Colonic mucosa (tissue), 4 donors: Measurements from ENCODE around the gene ADAMTSL3. TPM values are rescaled to one million over a fixed set of nuclear protein-coding genes. Genes with fewer than 3 reads are reported as not detected.

Experiments
- DNase-seq: peaks from one replicate; pipeline ENCODE4 v3.0.0-alpha.2; 2020
- H3K27ac ChIP-seq: fragments of 200-600 bp; one replicate; pipeline ENCODE4 v1.8.0; 2021
- H3K27me3 ChIP-seq: fragments of 200-600 bp; one replicate; pipeline ENCODE4 v1.8.0; 2021
- H3K36me3 ChIP-seq: fragments of 200-600 bp; one replicate; pipeline ENCODE4 v1.8.0; 2021
- H3K4me1 ChIP-seq: fragments of 200-600 bp; one replicate; pipeline ENCODE4 v1.8.0; 2021; ENCODE audit warnings: mild to moderate bottlenecking
- H3K4me3 ChIP-seq: fragments of 200-600 bp; one replicate; pipeline ENCODE4 v1.8.0; 2021
- H3K9ac ChIP-seq, 2 donors: one replicate each; pipeline ENCODE4 v1.7.0; 2013; ENCODE audit warnings: control low read depth in 2 of 2, low read depth in 2 of 2, low read length in 2 of 2
- H3K9me3 ChIP-seq: fragments of 200-600 bp; one replicate; pipeline ENCODE4 v1.8.0; 2021
- intact Hi-C: fragments of 100-400 bp; cut with DNase I; formaldehyde crosslinking; loops from one replicate; pipeline ENCODE4 v1.14.1; 2022
- total RNA-seq, 2 donors: library from RNA; stranded (reverse); fragmentation: NEBNext Ultra II Directional in 1 of 2; extraction: Animal tissue kit (Norgen Biotek cat#: 25700) in 1 of 2; gene quantifications; one replicate each; pipeline ENCODE4 v1.2.1, GENCODE V29; 2021
- TF ChIP-seq, protein P1 (sequence below): fragments of 200-600 bp; IDR thresholded peaks from one replicate; pipeline ENCODE4 v1.8.0; 2022; ENCODE audit warnings: antibody characterized with exemption, mild to moderate bottlenecking
- donor health status: healthy.
- donor health status: DM: no; HTN: no; CAD: no.
- donor health status: DM: no; HTN: no; CAD: no.

The ADAMTSL3 gene
- total RNA-seq, 2 donors from 2014 or later, result 0.72 to 4.8 TPM

DNA sequence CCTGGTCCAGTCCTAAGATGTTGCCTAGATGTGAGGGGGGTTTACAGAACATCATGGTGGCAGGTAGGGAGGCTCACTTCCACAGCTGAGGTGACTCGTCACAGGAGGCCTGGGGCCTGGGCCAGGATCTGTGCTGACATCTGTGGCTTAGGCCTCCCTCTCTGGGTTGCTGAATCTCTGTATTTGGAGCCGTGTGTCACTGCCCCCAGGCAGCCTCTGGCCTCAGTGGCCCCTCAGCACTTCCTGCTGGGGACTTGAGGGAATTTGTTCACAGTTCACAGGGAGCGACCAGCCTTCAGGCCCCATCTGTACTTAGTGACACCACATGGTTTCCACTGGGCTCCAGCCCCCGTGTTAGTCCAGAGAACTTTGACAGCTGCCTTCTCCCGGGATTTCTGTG, 41.7 kb upstream of the ADAMTSL3 start:
- TF ChIP-seq, protein P1, sequence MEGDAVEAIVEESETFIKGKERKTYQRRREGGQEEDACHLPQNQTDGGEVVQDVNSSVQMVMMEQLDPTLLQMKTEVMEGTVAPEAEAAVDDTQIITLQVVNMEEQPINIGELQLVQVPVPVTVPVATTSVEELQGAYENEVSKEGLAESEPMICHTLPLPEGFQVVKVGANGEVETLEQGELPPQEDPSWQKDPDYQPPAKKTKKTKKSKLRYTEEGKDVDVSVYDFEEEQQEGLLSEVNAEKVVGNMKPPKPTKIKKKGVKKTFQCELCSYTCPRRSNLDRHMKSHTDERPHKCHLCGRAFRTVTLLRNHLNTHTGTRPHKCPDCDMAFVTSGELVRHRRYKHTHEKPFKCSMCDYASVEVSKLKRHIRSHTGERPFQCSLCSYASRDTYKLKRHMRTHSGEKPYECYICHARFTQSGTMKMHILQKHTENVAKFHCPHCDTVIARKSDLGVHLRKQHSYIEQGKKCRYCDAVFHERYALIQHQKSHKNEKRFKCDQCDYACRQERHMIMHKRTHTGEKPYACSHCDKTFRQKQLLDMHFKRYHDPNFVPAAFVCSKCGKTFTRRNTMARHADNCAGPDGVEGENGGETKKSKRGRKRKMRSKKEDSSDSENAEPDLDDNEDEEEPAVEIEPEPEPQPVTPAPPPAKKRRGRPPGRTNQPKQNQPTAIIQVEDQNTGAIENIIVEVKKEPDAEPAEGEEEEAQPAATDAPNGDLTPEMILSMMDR, result no peak
- intact Hi-C loops, result no loop called here
- H3K4me3 ChIP-seq, result no peak overlapping the region

GRCh38 chr15:83612898-83613635, 40.9 kb upstream of the ADAMTSL3 start:
- Histone ChIP-seq H3K36me3 (no peaks in the 10 kb centered on the region), H3K4me3 (no peak overlapping the region), H3K4me1 (no peaks in the 10 kb centered on the region), H3K9me3 (no peaks in the 10 kb centered on the region), H3K9ac (no peak overlapping the region), H3K27ac (no peak overlapping the region), H3K27me3 (no peaks in the 10 kb centered on the region)
- TF ChIP-seq, protein P1, result no peak
- intact Hi-C loops, result no loop called here
- DNase-seq, result no peak

More for the DNA sequence above, 41.7 kb upstream of the ADAMTSL3 start:
- no peaks in the 10 kb centered on the region for H3K27me3 ChIP-seq
- no peak overlapping the region for H3K9ac ChIP-seq
- H3K4me1 ChIP-seq, result no peaks in the 10 kb centered on the region
- no peak for DNase-seq
- H3K9me3 ChIP-seq, result no peaks in the 10 kb centered on the region
- no peak overlapping the region for H3K27ac ChIP-seq
- no peaks in the 10 kb centered on the region for H3K36me3 ChIP-seq

GRCh38 chr15:83613714-83614113, 40.2 kb upstream of the ADAMTSL3 start:
- no peak overlapping the region for H3K4me3 ChIP-seq
- H3K27me3 ChIP-seq, result no peaks in the 10 kb centered on the region
- H3K4me1 ChIP-seq, result no peaks in the 10 kb centered on the region
- H3K27ac ChIP-seq, result no peak overlapping the region
- H3K36me3 ChIP-seq, result no peaks in the 10 kb centered on the region
- no peaks in the 10 kb centered on the region for H3K9me3 ChIP-seq
- DNase-seq, result no peak
- no peak overlapping the region for H3K9ac ChIP-seq
- intact Hi-C loops, result no loop called here
- TF ChIP-seq, protein P1, result no peak

GRCh38 chr15:83616840-83617239, 37.1 kb upstream of the ADAMTSL3 start:
- no peak overlapping the region for H3K9ac ChIP-seq
- TF ChIP-seq, protein P1, result no peak
- H3K9me3 ChIP-seq, result no peaks in the 10 kb centered on the region
- no peak overlapping the region for H3K4me3 ChIP-seq
- H3K4me1 ChIP-seq, result no peaks in the 10 kb centered on the region
- intact Hi-C loops, result no loop called here
- no peak overlapping the region for H3K27ac ChIP-seq
- no peaks in the 10 kb centered on the region for H3K27me3 ChIP-seq
- no peaks in the 10 kb centered on the region for H3K36me3 ChIP-seq
- no peak for DNase-seq

GRCh38 chr15:83626171-83626802, 27.6 kb upstream of the ADAMTSL3 start:
- Histone ChIP-seq H3K4me3 (no peak overlapping the region), H3K9me3 (no peaks in the 10 kb centered on the region), H3K4me1 (no peaks in the 10 kb centered on the region), H3K27ac (no peak overlapping the region), H3K9ac (no peak overlapping the region), H3K27me3 (no peaks in the 10 kb centered on the region), H3K36me3 (no peaks in the 10 kb centered on the region)
- intact Hi-C loops, result no loop called here
- TF ChIP-seq, protein P1, result no peak
- DNase-seq, result no peak
